ENCODE data around the gene RHOB. TPM values are rescaled to one million over a fixed set of nuclear protein-coding genes. Genes with fewer than 3 reads are reported as not detected.

Gene RHOB
- total RNA-seq, 1 donor from 2014 or later, result 1,771 TPM

GRCh38 chr2:20484810-20485611, 38.1 kb downstream of the RHOB start:
- intact Hi-C loops (cut with DNase I), result no loop called here
- Histone ChIP-seq H3K4me3 (no peak overlapping the region), H3K4me1 (peaks cover 38% of the 10 kb centered on the region), H3K27me3 (no peaks in the 10 kb centered on the region), H3K36me3 (no peaks in the 10 kb centered on the region), H3K9me3 (no peaks in the 10 kb centered on the region), H3K27ac (peak overlapping the region; percentile 89)
- TF ChIP-seq POLR2AphosphoS5 (IDR thresholded peaks at IDR 0.05; ENCODE audit: insufficient read depth in 1 of 2, low read depth in 1 of 2) (no peak), CTCF (IDR thresholded peaks at IDR 0.05) (no peak), POLR2A (IDR thresholded peaks at IDR 0.05) (no peak)
- peak in 1 of 2 donors; percentile 84 for DNase-seq (ENCODE audit: extremely low spot score in 2 of 2)

- DNase-seq (ENCODE audit: extremely low spot score in 2 of 2), result peak in 1 of 2 donors; percentile 87
- Histone ChIP-seq H3K4me3 (no peak overlapping the region), H3K36me3 (no peaks in the 10 kb centered on the region), H3K9me3 (no peaks in the 10 kb centered on the region), H3K4me1 (peaks cover 45% of the 10 kb centered on the region), H3K27me3 (no peaks in the 10 kb centered on the region), H3K27ac (peak overlapping the region; percentile 89)
- intact Hi-C loops (cut with DNase I), result no loop called here
- TF ChIP-seq POLR2AphosphoS5 (IDR thresholded peaks at IDR 0.05; ENCODE audit: insufficient read depth in 1 of 2, low read depth in 1 of 2) (no peak), POLR2A (IDR thresholded peaks at IDR 0.05) (no peak), CTCF (IDR thresholded peaks at IDR 0.05) (no peak)
Observed at GRCh38 chr2:20485612-20486388, 38.9 kb downstream of the RHOB start.

- H3K27ac ChIP-seq, result no peak overlapping the region
- TF ChIP-seq CTCF (IDR thresholded peaks at IDR 0.05) (no peak), POLR2AphosphoS5 (IDR thresholded peaks at IDR 0.05; ENCODE audit: insufficient read depth in 1 of 2, low read depth in 1 of 2) (no peak), POLR2A (IDR thresholded peaks at IDR 0.05) (no peak)
- no peak for DNase-seq (ENCODE audit: extremely low spot score in 2 of 2)
Observed at GRCh38 chr2:20486571-20486970, 39.7 kb downstream of the RHOB start.

GRCh38 chr2:20487030-20487391, 40.1 kb downstream of the RHOB start:
- Histone ChIP-seq H3K27me3 (no peaks in the 10 kb centered on the region), H3K36me3 (no peaks in the 10 kb centered on the region), H3K27ac (no peak overlapping the region), H3K4me3 (no peak overlapping the region), H3K9me3 (no peaks in the 10 kb centered on the region), H3K4me1 (peaks cover 44% of the 10 kb centered on the region)
- intact Hi-C loops (cut with DNase I), result no loop called here
- DNase-seq (ENCODE audit: extremely low spot score in 2 of 2), result no peak
- TF ChIP-seq POLR2AphosphoS5 (IDR thresholded peaks at IDR 0.05; ENCODE audit: insufficient read depth in 1 of 2, low read depth in 1 of 2), result no peak
- TF ChIP-seq CTCF (IDR thresholded peaks at IDR 0.05), result no peak
- TF ChIP-seq POLR2A (IDR thresholded peaks at IDR 0.05), result no peak

More at GRCh38 chr2:20486571-20486970, 39.7 kb downstream of the RHOB start:
- Histone ChIP-seq H3K36me3 (no peaks in the 10 kb centered on the region), H3K4me3 (no peak overlapping the region), H3K27me3 (no peaks in the 10 kb centered on the region), H3K4me1 (peaks cover 48% of the 10 kb centered on the region), H3K9me3 (no peaks in the 10 kb centered on the region)
- intact Hi-C loops (cut with DNase I), result no loop called here
